GM19025 (cell line): ENCODE measurements around the gene ING5.
"Not testable (repeated sequence)": the region's sequence is repeated elsewhere in the genome, so short reads cannot be mapped to it uniquely, and the experiment has no call there.

Source experiments
- ATAC-seq: cut with Tn5 transposase; IDR thresholded peaks from one replicate; pipeline ENCODE4 v1.9.1; 2021; ENCODE audit warnings: mild to moderate bottlenecking, low read depth, moderate library complexity; ENCODE audit not compliant: unreplicated experiment

ING5 gene

GRCh38 chr2:241703032-241703604 lies 1.3 kb downstream of the ING5 start:
- no peak for ATAC-seq

- ATAC-seq: no peak
These were observed 4.7 kb downstream of the ING5 start for GRCh38 chr2:241706537-241706936.

- no peak for ATAC-seq
These were observed 7.0 kb downstream of the ING5 start for GRCh38 chr2:241708879-241709278.

GRCh38 chr2:241719093-241719492 lies 17.3 kb downstream of the ING5 start:
- no peak for ATAC-seq

GRCh38 chr2:241720099-241720498 lies 18.3 kb downstream of the ING5 start:
- no peak for ATAC-seq

GRCh38 chr2:241720560-241720959 lies 18.7 kb downstream of the ING5 start:
- no peak for ATAC-seq

- no peak for ATAC-seq
These were observed 20.0 kb downstream of the ING5 start for GRCh38 chr2:241721852-241722251.

- ATAC-seq: no peak
These were observed 21.1 kb downstream of the ING5 start for GRCh38 chr2:241722896-241723454.

- no peak for ATAC-seq
These were observed 22.6 kb downstream of the ING5 start for GRCh38 chr2:241724259-241724974.

GRCh38 chr2:241724975-241725870 lies 23.4 kb downstream of the ING5 start:
- no peak for ATAC-seq

- no peak for ATAC-seq
These were observed 24.6 kb downstream of the ING5 start for GRCh38 chr2:241726459-241726858.

GRCh38 chr2:241728000-241728399 lies 26.2 kb downstream of the ING5 start:
- no peak for ATAC-seq

- no peak for ATAC-seq
These were observed 26.8 kb downstream of the ING5 start for GRCh38 chr2:241728627-241729026.

- no peak for ATAC-seq
These were observed 28.0 kb downstream of the ING5 start for GRCh38 chr2:241729868-241730267.

- ATAC-seq: no peak
These were observed 28.9 kb downstream of the ING5 start for GRCh38 chr2:241730671-241731293.

- not testable (repeated sequence) for ATAC-seq
These were observed 30.8 kb downstream of the ING5 start for GRCh38 chr2:241732513-241733186.

GRCh38 chr2:241733391-241734207 lies 31.8 kb downstream of the ING5 start:
- no peak for ATAC-seq

GRCh38 chr2:241734208-241734466 lies 32.3 kb downstream of the ING5 start:
- no peak for ATAC-seq

- peak; percentile 76 for ATAC-seq
These were observed 32.8 kb downstream of the ING5 start, which contains the start of gene D2HGDH for GRCh38 chr2:241734467-241735208. TSS of gene D2HGDH (plus strand) at chr2:241734630. CDS start at chr2:241735225, 595 bp downstream.
